ENCODE results near the gene U2AF2.

The U2AF2 gene

GRCh38 chr19:55656988-55657747, 2.3 kb downstream of the U2AF2 start:
- DNase-seq (ENCODE audit: low read depth in 2 of 2), result no peak

GRCh38 chr19:55658846-55659459, 4.1 kb downstream of the U2AF2 start:
- no peak for DNase-seq (ENCODE audit: low read depth in 2 of 2)

GRCh38 chr19:55659822-55660221, 5.0 kb downstream of the U2AF2 start:
- DNase-seq (ENCODE audit: low read depth in 2 of 2), result no peak

GRCh38 chr19:55660404-55660803, 5.6 kb downstream of the U2AF2 start:
- DNase-seq (ENCODE audit: low read depth in 2 of 2), result no peak

- DNase-seq (ENCODE audit: low read depth in 2 of 2), result no peak
Observed at GRCh38 chr19:55660991-55661390, 6.2 kb downstream of the U2AF2 start.

GRCh38 chr19:55661826-55662225, 7.0 kb downstream of the U2AF2 start:
- no peak for DNase-seq (ENCODE audit: low read depth in 2 of 2)

GRCh38 chr19:55663846-55664536, 9.2 kb downstream of the U2AF2 start:
- no peak for DNase-seq (ENCODE audit: low read depth in 2 of 2)

- DNase-seq (ENCODE audit: low read depth in 2 of 2), result no peak
Observed at GRCh38 chr19:55666343-55667005, 11.6 kb downstream of the U2AF2 start.

GRCh38 chr19:55667006-55667381, 12.2 kb downstream of the U2AF2 start:
- DNase-seq (ENCODE audit: low read depth in 2 of 2), result no peak

GRCh38 chr19:55667511-55667910, 12.7 kb downstream of the U2AF2 start:
- DNase-seq (ENCODE audit: low read depth in 2 of 2), result no peak

- DNase-seq (ENCODE audit: low read depth in 2 of 2), result no peak
Observed at GRCh38 chr19:55667958-55668357, 13.1 kb downstream of the U2AF2 start.

GRCh38 chr19:55668603-55669348, 13.9 kb downstream of the U2AF2 start:
- no peak for DNase-seq (ENCODE audit: low read depth in 2 of 2)

- DNase-seq (ENCODE audit: low read depth in 2 of 2), result no peak
Observed at GRCh38 chr19:55669418-55670279, 14.8 kb downstream of the U2AF2 start.

- DNase-seq (ENCODE audit: low read depth in 2 of 2), result no peak
Observed at GRCh38 chr19:55670280-55671053, 15.6 kb downstream of the U2AF2 start.

- no peak for DNase-seq (ENCODE audit: low read depth in 2 of 2)
Observed at GRCh38 chr19:55671054-55671378, 16.2 kb downstream of the U2AF2 start.

GRCh38 chr19:55672418-55672817, 17.6 kb downstream of the U2AF2 start:
- DNase-seq (ENCODE audit: low read depth in 2 of 2), result no peak

GRCh38 chr19:55673465-55673864, 18.6 kb downstream of the U2AF2 start:
- no peak for DNase-seq (ENCODE audit: low read depth in 2 of 2)

- no peak for DNase-seq (ENCODE audit: low read depth in 2 of 2)
Observed at GRCh38 chr19:55673889-55674288, 19.1 kb downstream of the U2AF2 start.

- no peak for DNase-seq (ENCODE audit: low read depth in 2 of 2)
Observed at GRCh38 chr19:55674459-55674840, 19.6 kb downstream of the U2AF2 start.

Data from stimulated activated CD4-positive, alpha-beta T cell treated with anti-CD3 and anti-CD28 coated beads, Interleukin-1b, Interleukin-23, amount 100 ng/mL, for 1 hour (primary cell).